Left ventricle myocardium inferior (tissue), 1 donor: Measurements from ENCODE around the gene OPCML. TPM values are rescaled to one million over a fixed set of nuclear protein-coding genes. Genes with fewer than 3 reads are reported as not detected.

Experiments
- DNase-seq: peaks from one replicate; pipeline ENCODE4 v3.0.0-alpha.2; 2020
- H3K27ac ChIP-seq: fragments of 200-600 bp; replicated peaks from 2 replicates; pipeline ENCODE4 v1.8.0; 2021
- H3K27me3 ChIP-seq: fragments of 200-600 bp; 2 replicates; pipeline ENCODE4 v1.8.0; 2021; ENCODE audit warnings: low read depth
- H3K36me3 ChIP-seq: fragments of 200-600 bp; 2 replicates; pipeline ENCODE4 v1.8.0; 2021
- H3K4me1 ChIP-seq: fragments of 200-600 bp; 2 replicates; pipeline ENCODE4 v1.8.0; 2021
- H3K4me3 ChIP-seq: fragments of 200-600 bp; 2 replicates; pipeline ENCODE4 v1.8.0; 2021; ENCODE audit warnings: mild to moderate bottlenecking, moderate library complexity
- H3K9me3 ChIP-seq: fragments of 200-600 bp; replicated peaks from 2 replicates; pipeline ENCODE4 v1.8.0; 2021
- CTCF ChIP-seq: fragments of 200-600 bp; IDR thresholded peaks from 2 replicates; pipeline ENCODE4 v1.8.0; 2021; ENCODE audit warnings: antibody characterized with exemption, mild to moderate bottlenecking, borderline replicate concordance
- intact Hi-C: fragments of 100-400 bp; cut with micrococcal nuclease; formaldehyde crosslinking; loops from one replicate; pipeline ENCODE4 v1.11.0; 2022
- total RNA-seq: library from RNA; stranded (reverse); fragmentation: NEBNext Ultra II Directional; extraction: Animal tissue kit (Norgen Biotek cat#: 25700); gene quantifications from one replicate; pipeline ENCODE4 v1.2.1, GENCODE V29; 2021
- donor health status: DM: no; HTN: yes; CAD: no; lungs with severe emphysema.

Gene OPCML
- total RNA-seq, 1 donor from 2014 or later = 0.63 TPM

GRCh38 chr11:132438418-132438817 is 1093.9 kb downstream of the OPCML start:
- Histone ChIP-seq H3K27me3 (peaks cover 50% of the 10 kb centered on the region), H3K36me3 (no peaks in the 10 kb centered on the region), H3K27ac (no peak overlapping the region), H3K4me3 (no peak overlapping the region), H3K4me1 (no peaks in the 10 kb centered on the region), H3K9me3 (no peaks in the 10 kb centered on the region)
- DNase-seq = no peak
- no peak for TF ChIP-seq CTCF
- intact Hi-C loops = no loop called here

GRCh38 chr11:132430429-132431062 is 1101.8 kb downstream of the OPCML start:
- Histone ChIP-seq H3K4me3 (no peak overlapping the region), H3K4me1 (no peaks in the 10 kb centered on the region), H3K36me3 (no peaks in the 10 kb centered on the region), H3K27ac (no peak overlapping the region), H3K27me3 (peaks cover 59% of the 10 kb centered on the region), H3K9me3 (no peaks in the 10 kb centered on the region)
- TF ChIP-seq CTCF = no peak
- DNase-seq = no peak
- intact Hi-C loops = no loop called here

DNA sequence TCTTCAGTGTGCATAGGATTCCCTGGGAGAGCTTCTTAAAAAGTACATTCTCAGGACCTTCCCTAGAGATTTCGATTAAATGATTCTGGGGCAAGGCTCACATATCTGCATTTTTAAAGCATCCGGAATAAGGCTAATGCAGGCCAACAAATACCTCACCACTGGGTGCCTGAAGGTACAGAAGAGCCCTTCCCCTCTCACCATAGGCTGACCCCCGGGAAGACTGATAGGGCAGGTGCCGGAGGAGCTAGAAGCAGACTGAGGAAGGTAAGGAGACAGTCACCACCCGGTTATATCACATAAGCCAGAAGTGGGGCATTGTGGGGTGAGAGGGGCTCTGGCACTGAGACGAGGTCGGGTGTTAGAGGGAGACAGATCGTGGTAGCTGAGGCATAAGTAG is 1102.6 kb downstream of the OPCML start:
- DNase-seq = no peak

GRCh38 chr11:132427611-132428010 is 1104.7 kb downstream of the OPCML start:
- no peak for TF ChIP-seq CTCF
- H3K27ac ChIP-seq = no peak overlapping the region
- intact Hi-C loops = no loop called here
- H3K4me3 ChIP-seq = no peak overlapping the region
- H3K36me3 ChIP-seq = no peaks in the 10 kb centered on the region
- DNase-seq = no peak
- no peaks in the 10 kb centered on the region for H3K4me1 ChIP-seq
- no peaks in the 10 kb centered on the region for H3K9me3 ChIP-seq
- peaks cover 70% of the 10 kb centered on the region for H3K27me3 ChIP-seq

More for the DNA sequence above, 1102.6 kb downstream of the OPCML start:
- Histone ChIP-seq H3K4me1 (no peaks in the 10 kb centered on the region), H3K27ac (no peak overlapping the region), H3K36me3 (no peaks in the 10 kb centered on the region), H3K4me3 (no peak overlapping the region), H3K9me3 (no peaks in the 10 kb centered on the region), H3K27me3 (peaks cover 65% of the 10 kb centered on the region)
- TF ChIP-seq CTCF = no peak
- intact Hi-C loops = no loop called here

DNA sequence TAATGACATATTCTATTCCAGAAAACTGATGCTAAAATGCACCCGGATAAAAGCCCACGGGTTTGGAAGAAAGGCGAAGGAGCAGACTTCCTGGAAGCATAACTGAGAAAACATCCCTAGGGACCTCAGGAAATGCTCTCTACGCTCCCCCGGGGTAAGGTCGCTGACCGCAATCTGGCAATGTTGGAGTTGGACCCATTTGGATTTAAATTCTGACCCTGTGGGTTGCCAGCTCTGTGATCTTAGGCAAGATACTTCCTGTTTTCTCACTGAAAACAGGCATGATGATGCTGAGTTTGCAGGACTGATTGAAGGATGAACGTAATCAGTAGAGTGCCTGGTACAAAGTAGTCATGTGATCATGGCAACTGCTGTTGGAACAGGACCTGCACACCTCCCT is 1107.9 kb downstream of the OPCML start:
- intact Hi-C loops = no loop called here
- H3K27ac ChIP-seq = no peak overlapping the region
- H3K27me3 ChIP-seq = peaks cover 50% of the 10 kb centered on the region
- H3K36me3 ChIP-seq = no peaks in the 10 kb centered on the region
- no peak for DNase-seq
- no peaks in the 10 kb centered on the region for H3K4me1 ChIP-seq
- no peak for TF ChIP-seq CTCF
- H3K9me3 ChIP-seq = no peaks in the 10 kb centered on the region
- H3K4me3 ChIP-seq = no peak overlapping the region
